HL-60 (cell line): Measurements from ENCODE around the gene MMP15.

Source experiments
- GABPA ChIP-seq: IDR thresholded peaks from 2 replicates; pipeline ENCODE4 v1.6.1; 2012; ENCODE audit warnings: low read depth
- POLR2AphosphoS5 ChIP-seq: IDR thresholded peaks from 2 replicates; pipeline ENCODE4 v1.6.1; 2012; ENCODE audit warnings: low read depth
- SPI1 ChIP-seq: IDR thresholded peaks from 2 replicates; pipeline ENCODE4 v1.6.1; 2012; ENCODE audit warnings: low read depth, mild to moderate bottlenecking, borderline replicate concordance
- TF ChIP-seq, protein P1 (sequence below): IDR thresholded peaks from one replicate; pipeline ENCODE4 v1.5.1; 2011; ENCODE audit warnings: low read length, control low read depth, inconsistent platforms; ENCODE audit not compliant: insufficient read depth
- TF ChIP-seq, protein P2 (sequence below): IDR thresholded peaks from 2 replicates; pipeline ENCODE4 v1.6.1; 2012; ENCODE audit warnings: low read depth; ENCODE audit not compliant: insufficient replicate concordance

DNA sequence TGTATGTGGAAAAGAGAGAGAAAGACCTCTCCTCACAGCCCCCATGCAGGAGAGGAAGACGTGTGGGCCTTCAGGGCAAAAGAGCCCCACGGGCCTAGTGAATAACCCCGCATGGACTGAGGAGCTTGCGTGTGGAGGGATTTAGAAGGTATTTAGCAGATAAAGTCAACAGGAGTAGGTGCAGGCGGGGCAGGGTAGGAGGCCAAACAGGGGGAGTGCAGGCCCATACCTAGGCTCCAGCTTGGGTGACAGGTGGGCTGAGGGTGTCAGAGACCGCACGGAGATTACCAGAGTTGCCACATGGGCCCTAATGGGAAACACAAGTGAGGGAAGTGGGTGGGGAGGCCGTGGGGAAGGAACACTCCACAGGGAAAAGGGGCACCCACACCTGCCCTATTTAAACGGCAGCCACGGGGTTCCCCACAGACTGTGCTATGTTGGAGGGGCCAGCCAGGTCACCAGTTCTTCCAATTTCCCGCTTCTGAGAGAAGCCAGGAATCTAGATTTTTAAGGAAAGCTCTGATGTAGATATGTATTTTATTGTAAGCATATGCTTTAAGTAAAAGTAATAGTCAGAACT is 46.5 kb upstream of the MMP15 start:
- TF ChIP-seq, protein P1, sequence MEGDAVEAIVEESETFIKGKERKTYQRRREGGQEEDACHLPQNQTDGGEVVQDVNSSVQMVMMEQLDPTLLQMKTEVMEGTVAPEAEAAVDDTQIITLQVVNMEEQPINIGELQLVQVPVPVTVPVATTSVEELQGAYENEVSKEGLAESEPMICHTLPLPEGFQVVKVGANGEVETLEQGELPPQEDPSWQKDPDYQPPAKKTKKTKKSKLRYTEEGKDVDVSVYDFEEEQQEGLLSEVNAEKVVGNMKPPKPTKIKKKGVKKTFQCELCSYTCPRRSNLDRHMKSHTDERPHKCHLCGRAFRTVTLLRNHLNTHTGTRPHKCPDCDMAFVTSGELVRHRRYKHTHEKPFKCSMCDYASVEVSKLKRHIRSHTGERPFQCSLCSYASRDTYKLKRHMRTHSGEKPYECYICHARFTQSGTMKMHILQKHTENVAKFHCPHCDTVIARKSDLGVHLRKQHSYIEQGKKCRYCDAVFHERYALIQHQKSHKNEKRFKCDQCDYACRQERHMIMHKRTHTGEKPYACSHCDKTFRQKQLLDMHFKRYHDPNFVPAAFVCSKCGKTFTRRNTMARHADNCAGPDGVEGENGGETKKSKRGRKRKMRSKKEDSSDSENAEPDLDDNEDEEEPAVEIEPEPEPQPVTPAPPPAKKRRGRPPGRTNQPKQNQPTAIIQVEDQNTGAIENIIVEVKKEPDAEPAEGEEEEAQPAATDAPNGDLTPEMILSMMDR, result no peak
- TF ChIP-seq, protein P2, sequence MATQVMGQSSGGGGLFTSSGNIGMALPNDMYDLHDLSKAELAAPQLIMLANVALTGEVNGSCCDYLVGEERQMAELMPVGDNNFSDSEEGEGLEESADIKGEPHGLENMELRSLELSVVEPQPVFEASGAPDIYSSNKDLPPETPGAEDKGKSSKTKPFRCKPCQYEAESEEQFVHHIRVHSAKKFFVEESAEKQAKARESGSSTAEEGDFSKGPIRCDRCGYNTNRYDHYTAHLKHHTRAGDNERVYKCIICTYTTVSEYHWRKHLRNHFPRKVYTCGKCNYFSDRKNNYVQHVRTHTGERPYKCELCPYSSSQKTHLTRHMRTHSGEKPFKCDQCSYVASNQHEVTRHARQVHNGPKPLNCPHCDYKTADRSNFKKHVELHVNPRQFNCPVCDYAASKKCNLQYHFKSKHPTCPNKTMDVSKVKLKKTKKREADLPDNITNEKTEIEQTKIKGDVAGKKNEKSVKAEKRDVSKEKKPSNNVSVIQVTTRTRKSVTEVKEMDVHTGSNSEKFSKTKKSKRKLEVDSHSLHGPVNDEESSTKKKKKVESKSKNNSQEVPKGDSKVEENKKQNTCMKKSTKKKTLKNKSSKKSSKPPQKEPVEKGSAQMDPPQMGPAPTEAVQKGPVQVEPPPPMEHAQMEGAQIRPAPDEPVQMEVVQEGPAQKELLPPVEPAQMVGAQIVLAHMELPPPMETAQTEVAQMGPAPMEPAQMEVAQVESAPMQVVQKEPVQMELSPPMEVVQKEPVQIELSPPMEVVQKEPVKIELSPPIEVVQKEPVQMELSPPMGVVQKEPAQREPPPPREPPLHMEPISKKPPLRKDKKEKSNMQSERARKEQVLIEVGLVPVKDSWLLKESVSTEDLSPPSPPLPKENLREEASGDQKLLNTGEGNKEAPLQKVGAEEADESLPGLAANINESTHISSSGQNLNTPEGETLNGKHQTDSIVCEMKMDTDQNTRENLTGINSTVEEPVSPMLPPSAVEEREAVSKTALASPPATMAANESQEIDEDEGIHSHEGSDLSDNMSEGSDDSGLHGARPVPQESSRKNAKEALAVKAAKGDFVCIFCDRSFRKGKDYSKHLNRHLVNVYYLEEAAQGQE, result no peak
- TF ChIP-seq GABPA (no peak), POLR2AphosphoS5 (no peak), SPI1 (no peak)
